ENCODE data around the gene SLC37A4. TPM values are rescaled to one million over a fixed set of nuclear protein-coding genes. Genes with fewer than 3 reads are reported as not detected.

Gene SLC37A4
- total and polyA plus RNA-seq, 2 of the 13 experiments (the other 11 are each of a cell fraction or from before 2014, with no cell fraction given): 43.0 to 56.1 TPM

GRCh38 chr11:119029340-119030028, 1.2 kb downstream of the SLC37A4 start (continued):
- TF ChIP-seq ZNF672 (CRISPR knock-in tag; IDR thresholded peaks at IDR 0.05): no peak
- 0 out of 2 replicates have a peak, but pooled peaks have one; percentile 18 for TF ChIP-seq SOX13 (IDR thresholded peaks at IDR 0.05)
- TF ChIP-seq SOX13 (CRISPR knock-in tag; conservative IDR thresholded peaks at IDR 0.05 in 1 of 2, IDR thresholded peaks at IDR 0.05 in 1 of 2): peak in 1 of 2 experiments; percentile 53; a peak in 1 of 4 replicates
- TF ChIP-seq STAG1 (CRISPR knock-in tag; IDR thresholded peaks at IDR 0.05): no peak
- peak; percentile 76 for TF ChIP-seq PATZ1 (CRISPR knock-in tag; IDR thresholded peaks at IDR 0.05)
- no peak for TF ChIP-seq ZMAT5 (CRISPR knock-in tag; IDR thresholded peaks at IDR 0.05; ENCODE audit: borderline replicate concordance, low read depth)
- TF ChIP-seq KLF12 (CRISPR knock-in tag; IDR thresholded peaks at IDR 0.05; ENCODE audit: borderline replicate concordance): no peak
- TF ChIP-seq ZNF143 (CRISPR knock-in tag; IDR thresholded peaks at IDR 0.05): no peak
- no peak for TF ChIP-seq BORCS8-MEF2B (CRISPR knock-in tag; IDR thresholded peaks at IDR 0.05)
- TF ChIP-seq ZFYVE20 (CRISPR knock-in tag; IDR thresholded peaks at IDR 0.05; ENCODE audit: borderline replicate concordance, low read depth): no peak
- TF ChIP-seq ZNF30 (CRISPR knock-in tag; IDR thresholded peaks at IDR 0.05): no peak
- TF ChIP-seq GLI4 (CRISPR knock-in tag; IDR thresholded peaks at IDR 0.05; ENCODE audit: borderline replicate concordance): no peak
- TF ChIP-seq ZNF639 (CRISPR knock-in tag; conservative IDR thresholded peaks at IDR 0.05): no peak
- TF ChIP-seq PHF21A (CRISPR knock-in tag; IDR thresholded peaks at IDR 0.05): peak; percentile 66
- TF ChIP-seq NKX3-1 (CRISPR knock-in tag; IDR thresholded peaks at IDR 0.05): no peak
- no peak for TF ChIP-seq HOXA3 (CRISPR knock-in tag; IDR thresholded peaks at IDR 0.05)
- no peak for TF ChIP-seq SUZ12 (IDR thresholded peaks at IDR 0.05; ENCODE audit: low read depth, low read length)
- TF ChIP-seq ZNF253 (CRISPR knock-in tag; IDR thresholded peaks at IDR 0.05; ENCODE audit: borderline replicate concordance): no peak
- no peak for TF ChIP-seq KDM6A (CRISPR knock-in tag; IDR thresholded peaks at IDR 0.05; ENCODE audit: low read depth)
- TF ChIP-seq MIXL1 (CRISPR knock-in tag; IDR thresholded peaks at IDR 0.05): no peak
- TF ChIP-seq GTF3A (CRISPR knock-in tag; conservative IDR thresholded peaks at IDR 0.05): no peak
- no peak for TF ChIP-seq FOXM1 (CRISPR knock-in tag; IDR thresholded peaks at IDR 0.05)
- TF ChIP-seq KDM2A (CRISPR knock-in tag; IDR thresholded peaks at IDR 0.05; ENCODE audit: borderline replicate concordance, low read depth): 0 out of 2 replicates have a peak, but pooled peaks have one; percentile 27
- 0 out of 2 replicates have a peak, but pooled peaks have one; percentile 42 for TF ChIP-seq SP5 (CRISPR knock-in tag; IDR thresholded peaks at IDR 0.05; ENCODE audit: borderline replicate concordance, low read depth)
- no peak for TF ChIP-seq HOXA9 (CRISPR knock-in tag; IDR thresholded peaks at IDR 0.05; ENCODE audit: borderline replicate concordance)
- peak; percentile 26; the same call in 1 of the 2 replicates for TF ChIP-seq TSC22D2 (CRISPR knock-in tag; IDR thresholded peaks at IDR 0.05; ENCODE audit: borderline replicate concordance)
- TF ChIP-seq CREBL2 (CRISPR knock-in tag; IDR thresholded peaks at IDR 0.05; ENCODE audit: borderline replicate concordance): no peak

Measured in HepG2 (cell line).